SK-N-MC (cell line): ENCODE data around the gene FKRP.

ENCODE experiments used
- DNase-seq: peaks from one replicate; pipeline ENCODE4 v3.0.0-alpha.2; 2011; ENCODE audit warnings: low read depth, low spot score
- H3K27ac ChIP-seq: fragments of 200-600 bp; sonication (generic); 2 replicates; pipeline ENCODE4 v1.5.1; 2016; ENCODE audit warnings: mixed run types
- H3K36me3 ChIP-seq: fragments of 200-600 bp; sonication (generic); 2 replicates; pipeline ENCODE4 v1.6.1; 2017; ENCODE audit warnings: antibody characterized with exemption, low read length, mixed read lengths; ENCODE audit not compliant: insufficient read depth
- H3K4me3 ChIP-seq: fragments of 200-600 bp; sonication (generic); 2 replicates; pipeline ENCODE4 v1.5.1; 2016
- H3K9ac ChIP-seq: fragments of 200-600 bp; sonication (generic); 2 replicates; pipeline ENCODE4 v1.8.0; 2017; ENCODE audit warnings: mixed run types, mixed read lengths; ENCODE audit not compliant: insufficient read length
- H3K9me3 ChIP-seq: fragments of 200-600 bp; sonication (generic); 2 replicates; pipeline ENCODE4 v1.6.1; 2017; ENCODE audit warnings: low read depth, mild to moderate bottlenecking, antibody characterized with exemption, low read length, moderate library complexity, mixed read lengths
- EZH2 ChIP-seq: fragments of 200-600 bp; sonication (generic); IDR thresholded peaks from one replicate; pipeline ENCODE4 v1.6.1; 2017; ENCODE audit warnings: antibody characterized with exemption
- FOXP2 ChIP-seq: optimal IDR thresholded peaks from 2 replicates; pipeline ENCODE3; 2011; ENCODE audit warnings: mild to moderate bottlenecking, moderate library complexity; ENCODE audit not compliant: insufficient read depth; ENCODE audit errors: extremely low read length, control extremely low read depth
- POLR2AphosphoS5 ChIP-seq: IDR thresholded peaks from 2 replicates; pipeline ENCODE4 v1.6.1; 2012; ENCODE audit warnings: mild to moderate bottlenecking, low read depth, low read length, borderline replicate concordance

The FKRP gene

DNA sequence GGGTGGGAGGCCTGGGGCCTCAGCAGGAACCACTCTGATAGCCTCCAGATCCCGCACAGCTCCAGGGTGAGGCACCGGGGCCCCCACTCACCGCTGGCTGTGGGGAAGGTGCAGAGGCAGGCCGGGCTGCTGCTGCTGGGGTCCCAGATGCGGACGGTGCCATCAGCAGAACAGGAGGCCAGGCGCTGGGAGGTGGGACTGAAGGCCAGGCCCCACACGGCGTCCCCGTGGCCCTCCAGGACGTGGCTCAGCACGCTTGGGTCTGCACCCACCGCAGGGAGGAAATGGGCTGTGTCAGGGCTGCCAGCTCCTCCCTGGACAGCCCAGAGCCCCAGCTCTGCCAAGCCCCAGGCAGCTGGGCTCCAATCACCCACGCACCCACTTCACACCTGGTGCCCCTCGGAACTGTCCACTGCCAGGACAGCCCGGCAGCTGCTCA is 22.8 kb upstream of the FKRP start:
- no peak overlapping the region for H3K27ac ChIP-seq
- TF ChIP-seq EZH2 = no peak
- TF ChIP-seq POLR2AphosphoS5 = no peak
- no peak for TF ChIP-seq FOXP2
- no peak overlapping the region for H3K4me3 ChIP-seq
- no peaks in the 10 kb centered on the region for H3K9me3 ChIP-seq
- peaks cover 72% of the 10 kb centered on the region; the same call in 1 of the 2 replicates for H3K36me3 ChIP-seq
- DNase-seq = no peak
- H3K9ac ChIP-seq = no peak overlapping the region

DNA sequence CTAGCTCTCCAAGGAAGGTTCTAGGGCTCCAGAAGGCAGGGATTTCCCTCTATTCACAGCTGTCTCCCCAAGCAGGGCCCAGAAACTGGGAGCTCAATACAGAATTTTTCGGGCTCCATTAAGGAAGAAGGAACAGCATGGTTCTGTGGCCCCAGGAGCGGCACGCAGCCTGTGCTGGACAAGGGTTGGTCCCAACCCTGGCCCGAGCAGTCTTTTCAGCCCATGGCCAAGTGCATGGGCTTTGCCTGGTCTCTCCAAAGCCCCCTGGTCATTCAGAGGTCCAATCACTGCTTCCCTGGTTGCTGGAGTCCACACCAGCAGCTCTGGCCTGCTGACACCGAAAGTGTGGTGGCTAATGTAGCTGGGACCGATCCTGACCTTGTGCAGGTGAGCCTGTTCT is 22.4 kb upstream of the FKRP start:
- TF ChIP-seq FOXP2 = no peak
- TF ChIP-seq POLR2AphosphoS5 = no peak
- no peak for TF ChIP-seq EZH2
- Histone ChIP-seq H3K27ac (no peak overlapping the region), H3K4me3 (no peak overlapping the region), H3K9ac (no peak overlapping the region), H3K9me3 (no peaks in the 10 kb centered on the region), H3K36me3 (peaks cover 76% of the 10 kb centered on the region; the same call in 1 of the 2 replicates)
- DNase-seq = no peak

DNA sequence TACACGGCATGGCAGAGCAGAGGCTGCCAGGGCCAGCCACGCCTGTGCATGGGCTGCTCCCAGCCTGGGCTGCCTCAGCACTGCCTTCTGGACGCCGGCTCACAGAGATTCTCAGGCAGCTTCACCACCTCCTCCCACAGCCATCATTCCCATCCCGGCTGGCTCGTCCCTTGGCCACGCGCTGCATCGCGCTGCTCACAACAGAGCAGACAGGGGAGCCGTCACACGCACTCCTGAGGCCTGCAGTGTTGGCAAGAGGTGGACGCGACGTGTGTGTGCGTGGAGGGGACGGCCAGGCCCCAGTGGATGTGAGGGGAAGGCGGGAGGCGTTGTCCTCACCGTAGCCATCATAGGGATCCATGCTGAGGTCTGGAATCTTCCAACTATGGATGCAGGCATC is 21.4 kb upstream of the FKRP start:
- no peak for DNase-seq
- H3K36me3 ChIP-seq = peaks cover 86% of the 10 kb centered on the region; the same call in 1 of the 2 replicates

DNA sequence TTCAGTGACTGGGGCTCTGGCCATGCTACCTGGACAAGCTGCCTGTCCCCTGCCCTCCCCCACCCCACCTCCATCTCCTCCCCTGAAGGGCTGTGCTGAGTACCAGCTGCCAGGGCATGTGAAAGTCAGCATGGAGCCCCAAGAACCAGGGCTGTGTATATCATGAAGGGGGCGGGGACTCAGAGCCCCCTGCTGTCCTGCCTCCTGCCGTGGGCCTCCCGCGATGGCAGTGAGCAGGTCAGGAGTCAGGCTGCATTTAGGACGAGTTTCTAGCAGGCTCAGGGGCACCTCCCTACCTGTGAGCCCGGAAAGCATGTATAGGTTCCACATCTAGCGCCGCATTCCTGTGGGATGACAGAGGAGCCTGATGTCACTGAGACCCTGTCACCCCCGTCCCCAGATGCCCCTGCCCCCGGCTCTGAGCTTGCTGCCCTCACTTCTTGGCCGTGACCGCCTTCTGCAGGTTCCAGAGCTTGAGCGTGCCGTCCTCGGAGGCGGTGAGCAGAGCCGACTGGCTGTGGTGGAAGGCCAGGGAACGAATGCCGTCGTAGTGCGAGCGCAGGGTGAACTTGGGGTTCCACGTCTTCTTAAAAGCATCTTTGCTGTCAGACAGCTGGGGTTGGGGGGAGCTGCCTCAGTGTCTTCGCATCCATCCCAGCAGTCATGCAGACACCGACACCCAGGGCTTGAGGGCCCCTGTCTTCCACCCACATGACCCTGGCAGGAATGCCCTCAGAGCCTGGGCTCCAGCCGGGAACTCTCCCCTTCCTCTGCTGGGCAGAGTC is 20.6 kb upstream of the FKRP start:
- no peak for DNase-seq
- Histone ChIP-seq H3K9ac (no peak overlapping the region), H3K4me3 (no peak overlapping the region), H3K9me3 (no peaks in the 10 kb centered on the region), H3K36me3 (peaks cover 94% of the 10 kb centered on the region; the same call in 1 of the 2 replicates), H3K27ac (no peak overlapping the region)
- TF ChIP-seq POLR2AphosphoS5 = no peak
- no peak for TF ChIP-seq EZH2
- no peak for TF ChIP-seq FOXP2

More for the DNA sequence above, 21.4 kb upstream of the FKRP start:
- Histone ChIP-seq H3K9ac (no peak overlapping the region), H3K4me3 (no peak overlapping the region), H3K9me3 (no peaks in the 10 kb centered on the region), H3K27ac (no peak overlapping the region)
- TF ChIP-seq EZH2 (no peak), FOXP2 (no peak), POLR2AphosphoS5 (no peak)

DNA sequence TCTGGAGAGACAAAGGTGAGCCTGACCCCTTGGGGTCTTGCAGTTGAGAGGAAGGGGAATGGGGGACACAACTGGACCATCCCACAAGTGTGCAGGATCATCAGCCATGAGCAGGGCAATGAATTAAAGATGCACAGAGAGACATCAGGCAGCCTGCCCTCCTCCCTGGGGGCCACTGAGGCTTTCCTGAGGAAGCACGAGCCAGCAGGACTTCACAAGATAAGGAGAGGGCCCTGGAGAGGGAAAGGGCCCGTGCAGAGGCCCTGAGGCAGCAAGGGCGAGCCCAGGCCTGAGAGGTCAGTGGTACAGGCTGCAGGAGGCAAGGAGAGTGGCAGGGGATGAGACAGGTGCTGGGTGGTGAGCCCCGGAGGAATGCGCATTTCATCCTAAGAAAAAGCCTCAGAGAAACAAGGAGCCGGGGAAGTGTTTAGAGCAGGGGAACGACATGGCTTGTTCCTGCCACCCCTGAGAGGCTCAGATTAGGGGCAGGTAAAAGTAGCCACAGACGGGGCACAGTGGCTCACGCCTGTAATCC is 19.9 kb upstream of the FKRP start:
- no peak overlapping the region for H3K4me3 ChIP-seq
- no peak overlapping the region for H3K9ac ChIP-seq
- no peaks in the 10 kb centered on the region for H3K9me3 ChIP-seq
- H3K36me3 ChIP-seq = peaks cover 94% of the 10 kb centered on the region; the same call in 1 of the 2 replicates
- no peak for DNase-seq
- TF ChIP-seq EZH2 = no peak
- TF ChIP-seq FOXP2 = no peak
- H3K27ac ChIP-seq = no peak overlapping the region

DNA sequence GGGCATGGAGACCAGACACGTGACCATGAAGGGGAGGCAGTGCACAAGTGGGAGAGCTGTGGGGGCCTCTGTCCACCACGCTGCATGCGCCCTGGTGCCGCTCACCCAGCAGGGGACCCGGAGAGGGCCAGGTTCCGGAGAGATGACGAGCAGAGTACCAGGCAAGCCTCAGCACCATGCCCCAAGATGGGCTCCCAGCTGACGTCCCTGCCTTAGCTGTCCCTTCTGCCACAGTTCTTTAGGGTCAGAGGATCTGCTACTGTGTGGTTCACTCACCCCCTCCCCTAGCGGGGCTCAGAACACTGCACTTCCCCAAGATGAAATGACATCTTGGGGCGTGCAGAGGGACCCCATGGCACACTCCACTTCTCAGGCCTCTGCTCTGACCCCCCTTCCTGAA is 19.3 kb upstream of the FKRP start:
- Histone ChIP-seq H3K9me3 (no peaks in the 10 kb centered on the region), H3K36me3 (peaks cover 94% of the 10 kb centered on the region; the same call in 1 of the 2 replicates), H3K9ac (no peak overlapping the region), H3K4me3 (no peak overlapping the region), H3K27ac (no peak overlapping the region)
- TF ChIP-seq POLR2AphosphoS5 (no peak), EZH2 (no peak), FOXP2 (no peak)
- no peak for DNase-seq

DNA sequence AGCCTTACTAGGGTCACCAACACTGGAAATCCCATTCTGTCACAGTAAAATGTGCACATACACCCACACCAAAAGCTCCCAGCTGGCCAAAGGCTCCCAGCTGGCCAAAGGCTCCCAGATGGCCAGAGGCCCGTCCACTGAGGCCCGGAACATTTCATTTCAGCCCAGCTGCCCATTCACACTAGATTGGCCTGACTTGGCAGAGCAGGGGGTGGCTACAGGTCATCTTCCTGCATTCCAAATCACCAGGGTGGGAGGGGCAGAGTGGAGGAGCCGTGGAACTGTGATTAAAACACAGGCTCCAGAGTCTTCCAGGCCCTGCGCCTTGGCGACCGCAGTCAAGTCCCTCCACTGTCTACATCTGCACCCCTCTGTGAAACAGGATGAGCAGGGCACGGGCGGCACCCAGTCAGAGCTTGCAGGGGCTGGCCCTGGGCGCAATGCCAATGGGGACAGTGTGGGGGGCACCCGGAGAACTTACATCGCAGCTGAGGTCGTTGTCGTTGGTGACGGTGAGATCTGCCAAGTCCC is 18.8 kb upstream of the FKRP start:
- H3K9me3 ChIP-seq = no peaks in the 10 kb centered on the region
- H3K9ac ChIP-seq = no peak overlapping the region
- no peak overlapping the region for H3K4me3 ChIP-seq
- TF ChIP-seq EZH2 = no peak
- TF ChIP-seq POLR2AphosphoS5 = no peak
- TF ChIP-seq FOXP2 = no peak
- no peak overlapping the region for H3K27ac ChIP-seq
- peaks cover 94% of the 10 kb centered on the region; the same call in 1 of the 2 replicates for H3K36me3 ChIP-seq
- DNase-seq = no peak

DNA sequence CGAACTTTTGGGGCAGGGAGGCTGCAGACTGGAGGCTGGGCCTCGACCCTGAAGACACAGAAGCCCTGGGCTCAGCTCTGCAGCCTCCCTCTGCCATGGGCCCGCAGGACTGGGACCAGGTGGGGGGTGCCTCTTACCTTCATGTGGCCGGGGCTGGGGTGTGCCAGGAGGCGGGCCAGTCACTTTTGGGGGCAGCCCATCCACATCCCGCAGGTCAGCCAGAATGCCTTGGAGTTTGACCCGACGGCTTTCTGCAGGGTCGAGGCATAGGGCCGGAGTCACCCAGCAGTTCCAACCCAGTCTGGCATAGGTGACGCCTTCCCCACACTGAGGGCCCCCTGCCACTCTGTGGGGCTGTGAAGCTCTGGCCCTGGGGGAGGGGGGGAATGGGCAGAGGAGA is 18.1 kb upstream of the FKRP start:
- Histone ChIP-seq H3K4me3 (no peak overlapping the region), H3K9me3 (no peaks in the 10 kb centered on the region), H3K27ac (no peak overlapping the region), H3K36me3 (peaks cover 93% of the 10 kb centered on the region; the same call in 1 of the 2 replicates), H3K9ac (no peak overlapping the region)
- TF ChIP-seq EZH2 (no peak), FOXP2 (no peak), POLR2AphosphoS5 (no peak)
- no peak for DNase-seq

DNA sequence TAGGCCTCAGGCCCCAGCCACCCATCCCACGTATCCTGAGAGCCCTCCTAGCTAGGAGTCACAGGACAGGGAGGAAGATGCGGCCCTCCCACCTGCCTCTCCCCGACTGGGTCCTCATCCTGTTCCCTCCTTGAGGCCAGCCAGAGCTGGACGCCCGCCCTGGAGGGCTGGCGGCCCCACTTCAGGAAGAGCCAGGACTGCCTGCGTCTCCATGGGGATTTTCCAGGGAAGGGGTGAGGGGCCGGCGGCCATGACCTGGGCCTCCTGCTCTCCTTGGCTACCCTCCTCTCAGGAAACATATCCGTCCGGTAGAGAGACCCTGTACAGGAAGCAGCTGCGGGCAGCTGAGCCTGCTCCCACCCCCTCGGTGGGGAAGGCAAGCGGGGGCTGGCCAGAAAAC is 17.6 kb upstream of the FKRP start:
- DNase-seq = no peak
- Histone ChIP-seq H3K36me3 (peaks cover 93% of the 10 kb centered on the region; the same call in 1 of the 2 replicates), H3K27ac (no peak overlapping the region), H3K4me3 (no peak overlapping the region), H3K9ac (no peak overlapping the region), H3K9me3 (no peaks in the 10 kb centered on the region)
- TF ChIP-seq FOXP2 (no peak), POLR2AphosphoS5 (no peak), EZH2 (no peak)
